ENCODE measurements around the gene FBXL4.
"Not testable (repeated sequence)": the region's sequence is repeated elsewhere in the genome, so short reads cannot be mapped to it uniquely, and the experiment has no call there.

The FBXL4 gene

GRCh38 chr6:98928688-98929087 is 19.1 kb downstream of the FBXL4 start:
- no peaks in the 10 kb centered on the region for H3K9me3 ChIP-seq
- H3K27ac ChIP-seq = no peak overlapping the region
- H3K36me3 ChIP-seq = peaks cover 20% of the 10 kb centered on the region
- TF ChIP-seq CTCF (IDR thresholded peaks at IDR 0.05) = no peak
- H3K27me3 ChIP-seq = no peaks in the 10 kb centered on the region
- H3K4me3 ChIP-seq (ENCODE audit: low read depth in 1 of 2, low read length in 1 of 2) = no peak overlapping the region
- peaks cover 7 to 14% of the 10 kb centered on the region in 2 experiments for H3K4me1 ChIP-seq (ENCODE audit: control insufficient read depth in 1 of 2, insufficient read depth in 1 of 2, low read depth in 1 of 2, low read length in 1 of 2)

- no peaks in the 10 kb centered on the region for H3K27me3 ChIP-seq
Observed at GRCh38 chr6:98927534-98927933, 20.2 kb downstream of the FBXL4 start.

GRCh38 chr6:98925831-98926230 is 21.9 kb downstream of the FBXL4 start:
- H3K27me3 ChIP-seq = no peaks in the 10 kb centered on the region
- peaks cover 0 to 6% of the 10 kb centered on the region in 2 experiments for H3K4me1 ChIP-seq (ENCODE audit: control insufficient read depth in 1 of 2, insufficient read depth in 1 of 2, low read depth in 1 of 2, low read length in 1 of 2)
- no peak for TF ChIP-seq CTCF (IDR thresholded peaks at IDR 0.05)
- no peak overlapping the region for H3K27ac ChIP-seq
- no peak overlapping the region for H3K4me3 ChIP-seq (ENCODE audit: low read depth in 1 of 2, low read length in 1 of 2)
- peaks cover 20% of the 10 kb centered on the region for H3K36me3 ChIP-seq
- H3K9me3 ChIP-seq = no peaks in the 10 kb centered on the region

More at GRCh38 chr6:98927534-98927933, 20.2 kb downstream of the FBXL4 start:
- Histone ChIP-seq H3K4me1 (ENCODE audit: control insufficient read depth in 1 of 2, insufficient read depth in 1 of 2, low read depth in 1 of 2, low read length in 1 of 2) (peaks cover 3 to 5% of the 10 kb centered on the region in 2 experiments), H3K4me3 (ENCODE audit: low read depth in 1 of 2, low read length in 1 of 2) (no peak overlapping the region), H3K27ac (no peak overlapping the region), H3K9me3 (no peaks in the 10 kb centered on the region), H3K36me3 (peaks cover 20% of the 10 kb centered on the region)
- TF ChIP-seq CTCF (IDR thresholded peaks at IDR 0.05) = no peak

- Histone ChIP-seq H3K36me3 (peaks cover 20% of the 10 kb centered on the region), H3K9me3 (no peaks in the 10 kb centered on the region), H3K27ac (no peak overlapping the region), H3K27me3 (no peaks in the 10 kb centered on the region), H3K4me1 (ENCODE audit: control insufficient read depth in 1 of 2, insufficient read depth in 1 of 2, low read depth in 1 of 2, low read length in 1 of 2) (peaks cover 0 to 8% of the 10 kb centered on the region in 2 experiments), H3K4me3 (ENCODE audit: low read depth in 1 of 2, low read length in 1 of 2) (no peak overlapping the region)
- no peak for TF ChIP-seq CTCF (IDR thresholded peaks at IDR 0.05)
Observed at GRCh38 chr6:98924647-98925046, 23.1 kb downstream of the FBXL4 start.

GRCh38 chr6:98920904-98921431 is 26.8 kb downstream of the FBXL4 start:
- Histone ChIP-seq H3K36me3 (peaks cover 15% of the 10 kb centered on the region), H3K27ac (no peak overlapping the region), H3K4me3 (ENCODE audit: low read depth in 1 of 2, low read length in 1 of 2) (no peak overlapping the region), H3K9me3 (no peaks in the 10 kb centered on the region), H3K4me1 (ENCODE audit: control insufficient read depth in 1 of 2, insufficient read depth in 1 of 2, low read depth in 1 of 2, low read length in 1 of 2) (peaks cover 0 to 8% of the 10 kb centered on the region in 2 experiments), H3K27me3 (no peaks in the 10 kb centered on the region)
- no peak for TF ChIP-seq CTCF (IDR thresholded peaks at IDR 0.05)

- not testable (repeated sequence) for H3K27ac ChIP-seq; H3K4me3 ChIP-seq (ENCODE audit: low read depth in 1 of 2, low read length in 1 of 2); H3K27me3 ChIP-seq; H3K4me1 ChIP-seq (ENCODE audit: control insufficient read depth in 1 of 2, insufficient read depth in 1 of 2, low read depth in 1 of 2, low read length in 1 of 2); H3K36me3 ChIP-seq; H3K9me3 ChIP-seq
Observed at GRCh38 chr6:98910946-98911345, 36.8 kb downstream of the FBXL4 start.
